OCI-LY7 (cell line): Measurements from ENCODE around the gene GPATCH3. TPM values are rescaled to one million over a fixed set of nuclear protein-coding genes. Genes with fewer than 3 reads are reported as not detected.
A peak's percentile ranks its signal among the peaks of the same experiment; 100 is the strongest.
"Not testable (repeated sequence)": the region's sequence is repeated elsewhere in the genome, so short reads cannot be mapped to it uniquely, and the experiment has no call there.

ENCODE experiments used
- BruUV-seq: library from RNA; stranded (reverse); fragments of 400-500 nt; replicated peaks from 2 replicates; lab custom pipeline; 2021; lab: Mats Ljungman, UMichigan
- CTCF ChIA-PET: fragments of 300-600 bp; sonication (Branson Sonifier 250); formaldehyde crosslinking; loops from one replicate; lab custom pipeline; 2022; ENCODE audit warnings: antibody characterized with exemption; ENCODE audit not compliant: unreplicated experiment; lab: Charles Lee
- POLR2A ChIA-PET: fragments of 300-600 bp; sonication (Branson Sonifier 250); formaldehyde crosslinking; loops from one replicate; lab custom pipeline; 2022; ENCODE audit warnings: antibody characterized with exemption; lab: Charles Lee
- DNase-seq: peaks from one replicate; pipeline ENCODE4 v3.0.0-alpha.2; 2015; ENCODE audit warnings: low spot score
- H2AFZ ChIP-seq: fragments of 200-600 bp; sonication (generic), shearing (Covaris generic); 2 replicates; pipeline ENCODE4 v1.6.1; 2014; ENCODE audit warnings: mild to moderate bottlenecking, antibody characterized with exemption, low read length, moderate library complexity
- H3K27ac ChIP-seq: fragments of 200-600 bp; sonication (generic); 2 replicates; pipeline ENCODE4 v1.5.1; 2014; ENCODE audit warnings: mixed run types, low read depth, mild to moderate bottlenecking, moderate library complexity, low read length, inconsistent platforms; ENCODE audit not compliant: poor library complexity, severe bottlenecking
- H3K36me3 ChIP-seq: fragments of 200-600 bp; sonication (generic); 2 replicates; pipeline ENCODE4 v1.6.1; 2014; ENCODE audit warnings: mild to moderate bottlenecking, antibody characterized with exemption, low read length, moderate library complexity, mixed read lengths; ENCODE audit not compliant: insufficient read depth
- H3K4me1 ChIP-seq: fragments of 200-600 bp; sonication (generic); 2 replicates; pipeline ENCODE4 v1.5.1; 2014; ENCODE audit warnings: mild to moderate bottlenecking, low read length; ENCODE audit not compliant: insufficient read depth, poor library complexity, severe bottlenecking
- H3K4me2 ChIP-seq: fragments of 200-600 bp; sonication (generic); 2 replicates; pipeline ENCODE4 v1.6.1; 2014; ENCODE audit warnings: mild to moderate bottlenecking, low read length
- H3K4me3 ChIP-seq: fragments of 200-600 bp; sonication (generic); 2 replicates; pipeline ENCODE4 v1.5.1; 2014; ENCODE audit warnings: mild to moderate bottlenecking, low read depth, low read length; ENCODE audit not compliant: poor library complexity, severe bottlenecking
- H3K79me2 ChIP-seq: fragments of 200-600 bp; sonication (generic); 2 replicates; pipeline ENCODE4 v1.6.1; 2016; ENCODE audit warnings: low read depth, mild to moderate bottlenecking, low read length, moderate library complexity, mixed read lengths; ENCODE audit not compliant: insufficient read depth
- H3K9me2 ChIP-seq: fragments of 200-600 bp; sonication (generic); 2 replicates; pipeline ENCODE4 v1.6.1; 2016; ENCODE audit warnings: mild to moderate bottlenecking, low read length, mixed read lengths; ENCODE audit not compliant: insufficient read depth
- H3K9me3 ChIP-seq: fragments of 200-600 bp; sonication (generic); 2 replicates; pipeline ENCODE4 v1.6.1; 2014; ENCODE audit warnings: mild to moderate bottlenecking, mixed run types, low read length, mixed read lengths
- H4K20me1 ChIP-seq: fragments of 200-600 bp; sonication (generic); 2 replicates; pipeline ENCODE4 v1.6.1; 2014; ENCODE audit warnings: mild to moderate bottlenecking, antibody characterized with exemption, low read length, moderate library complexity, mixed read lengths; ENCODE audit not compliant: insufficient read depth
- EZH2phosphoT487 ChIP-seq: fragments of 200-600 bp; sonication (generic); IDR thresholded peaks from 2 replicates; pipeline ENCODE4 v1.6.1; 2018; ENCODE audit warnings: low read depth, borderline replicate concordance, mild to moderate bottlenecking, mixed run types, antibody characterized with exemption, low read length, moderate library complexity, mixed read lengths
- intact Hi-C: fragments of 100-400 bp; cut with micrococcal nuclease; formaldehyde crosslinking; loops from one replicate; pipeline ENCODE4 v1.10.0; 2022; ENCODE audit not compliant: unreplicated experiment
- total RNA-seq, 2 experiments: library from RNA; depleted of rRNA in 1 of 2; stranded (reverse); fragments of >200 nt in 1 of 2; shearing (Covaris generic) in 1 of 2; gene quantifications; 2 replicates each; pipeline ENCODE4 v1.2.3, GENCODE V29; 2014 to 2022
- TF ChIP-seq, protein P1 (sequence below): fragments of 200-600 bp; sonication (generic); conservative IDR thresholded peaks from 2 replicates; pipeline ENCODE4 v1.5.1; 2014; ENCODE audit warnings: mild to moderate bottlenecking, antibody characterized with exemption, low read length, moderate library complexity, mixed read lengths

Gene GPATCH3
- total RNA-seq, 2 experiments from 2014 or later, result 9.2 to 15.2 TPM

DNA sequence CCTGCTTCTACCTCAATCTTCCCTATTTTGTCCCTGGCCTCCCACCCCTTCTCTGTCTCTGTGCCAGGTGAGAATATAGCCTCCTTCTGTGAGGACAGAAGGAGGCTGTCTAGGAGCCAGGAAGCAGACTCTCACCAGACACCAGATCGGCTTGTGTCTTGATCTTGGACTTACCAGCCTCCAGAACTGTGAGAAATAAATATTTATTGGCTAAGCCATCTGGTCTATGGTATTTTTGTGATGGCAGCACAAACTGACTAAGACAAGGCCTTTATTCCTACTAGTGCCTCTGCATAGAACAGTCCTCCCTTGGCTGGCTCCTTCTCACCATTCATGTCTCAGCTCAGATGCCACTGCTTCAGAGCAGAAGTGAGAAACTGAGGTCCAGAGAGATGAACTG lies 12.0 kb downstream of the GPATCH3 start:
- Histone ChIP-seq H4K20me1 (peaks cover 7% of the 10 kb centered on the region; the same call in 1 of the 2 replicates), H2AFZ (no peak overlapping the region), H3K4me3 (no peak overlapping the region), H3K79me2 (peaks cover 12% of the 10 kb centered on the region), H3K9me2 (no peaks in the 10 kb centered on the region), H3K36me3 (peaks cover 60% of the 10 kb centered on the region), H3K4me1 (peaks cover 14% of the 10 kb centered on the region), H3K4me2 (peak overlapping the region; percentile 83), H3K27ac (no peak overlapping the region), H3K9me3 (no peaks in the 10 kb centered on the region)
- no peak for DNase-seq
- POLR2A ChIA-PET, result interaction anchor here (1.0 to 1.2 kb wide), 2 partner anchors 12 to 23 kb away, joined by 3 to 5 read pairs; partner anchors contain the start of gene GPATCH3
- TF ChIP-seq EZH2phosphoT487, result no peak
- TF ChIP-seq, protein P1, sequence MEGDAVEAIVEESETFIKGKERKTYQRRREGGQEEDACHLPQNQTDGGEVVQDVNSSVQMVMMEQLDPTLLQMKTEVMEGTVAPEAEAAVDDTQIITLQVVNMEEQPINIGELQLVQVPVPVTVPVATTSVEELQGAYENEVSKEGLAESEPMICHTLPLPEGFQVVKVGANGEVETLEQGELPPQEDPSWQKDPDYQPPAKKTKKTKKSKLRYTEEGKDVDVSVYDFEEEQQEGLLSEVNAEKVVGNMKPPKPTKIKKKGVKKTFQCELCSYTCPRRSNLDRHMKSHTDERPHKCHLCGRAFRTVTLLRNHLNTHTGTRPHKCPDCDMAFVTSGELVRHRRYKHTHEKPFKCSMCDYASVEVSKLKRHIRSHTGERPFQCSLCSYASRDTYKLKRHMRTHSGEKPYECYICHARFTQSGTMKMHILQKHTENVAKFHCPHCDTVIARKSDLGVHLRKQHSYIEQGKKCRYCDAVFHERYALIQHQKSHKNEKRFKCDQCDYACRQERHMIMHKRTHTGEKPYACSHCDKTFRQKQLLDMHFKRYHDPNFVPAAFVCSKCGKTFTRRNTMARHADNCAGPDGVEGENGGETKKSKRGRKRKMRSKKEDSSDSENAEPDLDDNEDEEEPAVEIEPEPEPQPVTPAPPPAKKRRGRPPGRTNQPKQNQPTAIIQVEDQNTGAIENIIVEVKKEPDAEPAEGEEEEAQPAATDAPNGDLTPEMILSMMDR, result no peak
- no TSS peak for BruUV-seq
- intact Hi-C loops, result no loop called here
- CTCF ChIA-PET, result no interaction called here

DNA sequence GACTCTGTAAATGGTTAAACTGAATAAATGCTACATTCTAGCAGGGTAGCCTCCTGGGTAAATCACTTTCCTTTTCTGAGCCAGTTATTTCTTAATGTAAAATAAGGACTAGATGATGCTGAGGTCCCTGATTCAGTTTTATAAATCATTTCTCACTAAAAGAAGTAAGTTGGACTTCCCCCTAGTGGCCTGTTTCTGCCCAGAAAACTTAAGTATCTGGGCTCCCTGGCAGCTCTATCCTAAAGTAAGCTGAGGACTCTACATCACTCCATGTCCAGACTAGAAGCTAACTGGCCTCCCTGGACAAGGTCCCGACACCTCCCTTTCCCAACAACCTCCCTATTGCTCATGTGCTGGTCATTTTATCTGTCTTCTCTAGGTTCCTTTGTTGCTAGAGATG lies 13.1 kb downstream of the GPATCH3 start:
- H3K4me3 ChIP-seq, result no peak overlapping the region
- H3K9me3 ChIP-seq, result no peaks in the 10 kb centered on the region
- CTCF ChIA-PET, result interaction anchor here (1.0 kb wide), 1 partner anchor 28 kb away, joined by 3 read pairs; no protein-coding TSS in a partner anchor
- H3K4me2 ChIP-seq, result no peak overlapping the region
- H3K79me2 ChIP-seq, result peaks cover 12% of the 10 kb centered on the region
- peaks cover 14% of the 10 kb centered on the region for H3K4me1 ChIP-seq
- peaks cover 60% of the 10 kb centered on the region for H3K36me3 ChIP-seq
- no TSS peak for BruUV-seq
- TF ChIP-seq, protein P1, result peak; percentile 80
- TF ChIP-seq EZH2phosphoT487, result no peak
- peak; percentile 58 for DNase-seq
- H2AFZ ChIP-seq, result no peak overlapping the region
- intact Hi-C loops, result no loop called here
- POLR2A ChIA-PET, result interaction anchor here (0.7 to 1.0 kb wide), 2 partner anchors 18 to 98 kb away, joined by 5 to 12 read pairs; no protein-coding TSS in a partner anchor
- H3K27ac ChIP-seq, result no peak overlapping the region
- peaks cover 7% of the 10 kb centered on the region; the same call in 1 of the 2 replicates for H4K20me1 ChIP-seq
- H3K9me2 ChIP-seq, result no peaks in the 10 kb centered on the region

DNA sequence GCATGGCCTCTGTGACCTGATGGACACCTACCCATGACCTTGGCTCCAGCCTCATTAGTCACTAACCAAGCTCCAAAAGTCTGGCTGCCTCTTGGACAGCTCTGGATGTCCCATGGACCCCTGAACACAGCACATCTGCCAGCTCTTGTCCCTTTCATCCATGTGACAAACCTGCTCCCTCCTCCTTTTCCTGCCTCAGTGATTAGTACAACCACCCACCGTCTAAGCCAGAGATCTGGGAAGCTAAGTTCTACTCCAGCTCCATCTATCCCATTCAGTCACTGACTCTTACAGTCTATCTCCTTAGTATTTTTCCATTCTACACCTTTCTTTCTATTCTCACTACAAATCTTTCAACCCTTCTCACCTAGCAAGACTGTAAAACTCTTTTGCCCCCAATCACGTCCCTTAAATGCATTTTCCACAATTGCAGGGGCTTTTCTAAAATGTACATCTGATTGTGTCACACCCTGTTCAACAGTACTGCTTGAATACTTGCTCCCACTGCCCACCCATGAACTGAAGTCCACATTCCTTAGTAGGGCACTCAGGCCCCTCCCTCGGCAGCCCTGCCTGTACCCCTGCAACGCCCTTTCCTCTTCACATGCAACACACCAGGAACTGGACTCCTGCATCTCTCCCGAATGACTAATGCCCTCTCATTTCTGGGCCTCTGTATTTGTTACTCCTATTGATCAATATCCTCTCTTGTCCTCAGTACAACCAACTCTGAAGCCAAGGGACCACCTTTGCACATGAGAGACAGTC lies 17.4 kb downstream of the GPATCH3 start:
- DNase-seq, result no peak
- Histone ChIP-seq H3K27ac (no peak overlapping the region), H2AFZ (no peak overlapping the region), H3K4me1 (peaks cover under 1% of the 10 kb centered on the region), H3K4me2 (no peak overlapping the region), H3K36me3 (peaks cover 75% of the 10 kb centered on the region), H4K20me1 (no peaks in the 10 kb centered on the region), H3K9me3 (no peaks in the 10 kb centered on the region), H3K9me2 (no peaks in the 10 kb centered on the region), H3K79me2 (no peaks in the 10 kb centered on the region), H3K4me3 (no peak overlapping the region)
- intact Hi-C loops, result no loop called here
- ChIA-PET POLR2A (interaction anchor here (0.7 to 1.7 kb wide), 3 partner anchors 15 to 73 kb away, joined by 3 to 5 read pairs (median 3); no protein-coding TSS in a partner anchor), CTCF (interaction anchor here (0.6 to 1.1 kb wide), 2 partner anchors 55 to 279 kb away, joined by 3 read pairs; no protein-coding TSS in a partner anchor)
- TF ChIP-seq, protein P1, result no peak
- TF ChIP-seq EZH2phosphoT487, result no peak
- BruUV-seq, result TSS peak; percentile 40

DNA sequence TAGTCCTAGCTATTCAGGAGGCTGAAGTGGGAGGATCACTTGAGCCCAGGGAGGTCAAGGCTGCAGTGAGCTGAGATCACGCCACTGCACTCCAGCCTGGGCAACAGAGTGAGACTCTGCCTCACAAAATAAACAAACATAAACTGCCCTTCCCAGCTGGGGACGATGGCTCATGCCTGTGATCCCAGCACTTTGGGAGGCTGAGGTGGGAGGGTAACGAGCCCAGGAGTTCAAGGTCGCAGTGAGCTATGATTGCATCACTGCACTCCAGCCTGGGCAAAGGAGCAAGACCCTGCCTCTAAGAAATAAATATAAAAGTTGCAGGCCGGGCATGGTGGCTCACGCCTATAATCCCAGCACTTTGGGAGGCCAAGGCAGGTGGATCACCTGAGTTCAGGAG lies 18.7 kb downstream of the GPATCH3 start:
- H2AFZ ChIP-seq, H3K4me3 ChIP-seq, BruUV-seq, H3K9me3 ChIP-seq, H3K79me2 ChIP-seq, DNase-seq, H4K20me1 ChIP-seq, H3K4me2 ChIP-seq, H3K9me2 ChIP-seq, intact Hi-C loops, H3K27ac ChIP-seq: not testable (repeated sequence)
- Histone ChIP-seq H3K4me1 (peaks cover 10% of the 10 kb centered on the region), H3K36me3 (peaks cover 85% of the 10 kb centered on the region)
- POLR2A ChIA-PET, result interaction anchor here (0.9 to 1.2 kb wide), 2 partner anchors 9 to 14 kb away, joined by 3 read pairs; partner anchors contain the start of gene GPN2
- CTCF ChIA-PET, result interaction anchor here (0.6 to 1.1 kb wide), 2 partner anchors 277 to 279 kb away, joined by 3 to 4 read pairs; no protein-coding TSS in a partner anchor
